ENCODE data around the gene CARF. TPM values are rescaled to one million over a fixed set of nuclear protein-coding genes. Genes with fewer than 3 reads are reported as not detected.

Gene CARF
- total RNA-seq, 4 donors from 2014 or later = 8.2 to 19.6 (median 11.9) TPM

GRCh38 chr2:202990501-202990900, 78.4 kb downstream of the CARF start:
- no peak for TF ChIP-seq CTCF (IDR thresholded peaks at IDR 0.05; ENCODE audit: low read depth)

GRCh38 chr2:203002054-203002821, 90.2 kb downstream of the CARF start:
- TF ChIP-seq CTCF (IDR thresholded peaks at IDR 0.05; ENCODE audit: low read depth) = no peak

GRCh38 chr2:203003716-203004115, 91.6 kb downstream of the CARF start:
- no peak for TF ChIP-seq CTCF (IDR thresholded peaks at IDR 0.05; ENCODE audit: low read depth)

- no peak for TF ChIP-seq CTCF (IDR thresholded peaks at IDR 0.05; ENCODE audit: low read depth)
Observed at GRCh38 chr2:203014456-203015199, 102.6 kb downstream of the CARF start, which contains the start of gene NBEAL1. NBEAL1 (plus strand) TSS chr2:203014875; CDS start chr2:203016385, 1,510 bp downstream.

- no peak for TF ChIP-seq CTCF (IDR thresholded peaks at IDR 0.05; ENCODE audit: low read depth)
Observed at GRCh38 chr2:203016716-203017115, 104.6 kb downstream of the CARF start.

GRCh38 chr2:203018181-203018580, 106.1 kb downstream of the CARF start:
- no peak for TF ChIP-seq CTCF (IDR thresholded peaks at IDR 0.05; ENCODE audit: low read depth)

- TF ChIP-seq CTCF (IDR thresholded peaks at IDR 0.05; ENCODE audit: low read depth) = no peak
Observed at GRCh38 chr2:203019142-203019541, 107.1 kb downstream of the CARF start.

Measured in subcutaneous adipose tissue (tissue), 4 donors.